Mesothelial cell of epicardium (in vitro differentiated cells): Measurements from ENCODE around the gene HPGDS. TPM values are rescaled to one million over a fixed set of nuclear protein-coding genes. Genes with fewer than 3 reads are reported as not detected.

Experiments
- DNase-seq, 2 experiments: peaks; one replicate each; pipeline ENCODE4 v3.0.0; 2021; ENCODE audit warnings: low spot score in 2 of 2; ENCODE audit not compliant: unreplicated experiment in 2 of 2
- H3K27ac Mint-ChIP-seq: 2 replicates; pipeline ENCODE4 v1.8.0; 2021; ENCODE audit warnings: mixed read lengths
- H3K27me3 Mint-ChIP-seq: 2 replicates; pipeline ENCODE4 v1.8.0; 2021; ENCODE audit warnings: low read depth, mixed read lengths
- H3K36me3 Mint-ChIP-seq: 2 replicates; pipeline ENCODE4 v1.8.0; 2021; ENCODE audit warnings: mixed read lengths
- H3K4me1 Mint-ChIP-seq: 2 replicates; pipeline ENCODE4 v1.8.0; 2021; ENCODE audit warnings: mixed read lengths
- H3K4me3 Mint-ChIP-seq: 2 replicates; pipeline ENCODE4 v1.8.0; 2021; ENCODE audit warnings: mild to moderate bottlenecking, moderate library complexity, mixed read lengths
- H3K9me3 Mint-ChIP-seq: 2 replicates; pipeline ENCODE4 v1.8.0; 2021; ENCODE audit warnings: mixed read lengths
- total RNA-seq: library from RNA; stranded (reverse); gene quantifications from 3 replicates; pipeline ENCODE4 v1.2.1, GENCODE V29; 2021
- TF ChIP-seq, protein P1 (sequence below): fragments of 200-600 bp; sonication (generic); IDR thresholded peaks from one replicate; pipeline ENCODE4 v1.5.0; 2021; ENCODE audit warnings: antibody characterized with exemption; ENCODE audit not compliant: unreplicated experiment

HPGDS gene
- total RNA-seq, 1 donor from 2014 or later: not detected

DNA sequence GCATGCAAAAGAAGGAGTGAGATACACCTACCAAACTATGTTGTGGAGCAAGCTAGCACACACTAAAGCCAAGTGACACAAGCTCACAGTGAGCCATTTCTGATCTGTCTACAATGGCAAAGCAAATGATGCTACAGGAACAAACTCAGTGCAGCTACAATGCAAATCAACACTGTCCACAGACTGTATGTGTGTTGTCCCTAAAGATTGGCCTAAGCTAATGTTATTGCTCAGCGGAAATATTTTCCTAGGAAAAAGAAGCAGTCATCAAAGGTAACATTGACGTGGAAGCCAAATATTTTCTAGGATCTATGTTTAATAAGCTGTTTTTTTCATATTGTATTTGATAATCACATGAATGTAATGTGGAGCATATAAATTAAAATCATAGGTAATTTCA is 34.7 kb upstream of the HPGDS start:
- no peak overlapping the region for H3K4me3 Mint-ChIP-seq
- TF ChIP-seq, protein P1, sequence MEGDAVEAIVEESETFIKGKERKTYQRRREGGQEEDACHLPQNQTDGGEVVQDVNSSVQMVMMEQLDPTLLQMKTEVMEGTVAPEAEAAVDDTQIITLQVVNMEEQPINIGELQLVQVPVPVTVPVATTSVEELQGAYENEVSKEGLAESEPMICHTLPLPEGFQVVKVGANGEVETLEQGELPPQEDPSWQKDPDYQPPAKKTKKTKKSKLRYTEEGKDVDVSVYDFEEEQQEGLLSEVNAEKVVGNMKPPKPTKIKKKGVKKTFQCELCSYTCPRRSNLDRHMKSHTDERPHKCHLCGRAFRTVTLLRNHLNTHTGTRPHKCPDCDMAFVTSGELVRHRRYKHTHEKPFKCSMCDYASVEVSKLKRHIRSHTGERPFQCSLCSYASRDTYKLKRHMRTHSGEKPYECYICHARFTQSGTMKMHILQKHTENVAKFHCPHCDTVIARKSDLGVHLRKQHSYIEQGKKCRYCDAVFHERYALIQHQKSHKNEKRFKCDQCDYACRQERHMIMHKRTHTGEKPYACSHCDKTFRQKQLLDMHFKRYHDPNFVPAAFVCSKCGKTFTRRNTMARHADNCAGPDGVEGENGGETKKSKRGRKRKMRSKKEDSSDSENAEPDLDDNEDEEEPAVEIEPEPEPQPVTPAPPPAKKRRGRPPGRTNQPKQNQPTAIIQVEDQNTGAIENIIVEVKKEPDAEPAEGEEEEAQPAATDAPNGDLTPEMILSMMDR: no peak
- H3K36me3 Mint-ChIP-seq: no peaks in the 10 kb centered on the region
- H3K9me3 Mint-ChIP-seq: no peaks in the 10 kb centered on the region
- DNase-seq: no peak
- peaks cover 4% of the 10 kb centered on the region for H3K4me1 Mint-ChIP-seq
- H3K27ac Mint-ChIP-seq: no peak overlapping the region
- peaks cover 1% of the 10 kb centered on the region for H3K27me3 Mint-ChIP-seq

- no peak overlapping the region for H3K4me3 Mint-ChIP-seq
- H3K9me3 Mint-ChIP-seq: no peaks in the 10 kb centered on the region
- peaks cover 4% of the 10 kb centered on the region for H3K4me1 Mint-ChIP-seq
- H3K27ac Mint-ChIP-seq: no peak overlapping the region
- TF ChIP-seq, protein P1: no peak
- no peak for DNase-seq
- peaks cover 1% of the 10 kb centered on the region for H3K27me3 Mint-ChIP-seq
- no peaks in the 10 kb centered on the region for H3K36me3 Mint-ChIP-seq
These were observed 32.7 kb upstream of the HPGDS start for GRCh38 chr4:94375364-94375763.

- Mint-ChIP-seq H3K4me3 (no peak overlapping the region), H3K4me1 (peaks cover 4% of the 10 kb centered on the region), H3K9me3 (no peaks in the 10 kb centered on the region), H3K27me3 (peaks cover 1% of the 10 kb centered on the region), H3K27ac (no peak overlapping the region), H3K36me3 (no peaks in the 10 kb centered on the region)
- TF ChIP-seq, protein P1: no peak
- DNase-seq: no peak
These were observed 31.1 kb upstream of the HPGDS start for GRCh38 chr4:94373752-94374151.

DNA sequence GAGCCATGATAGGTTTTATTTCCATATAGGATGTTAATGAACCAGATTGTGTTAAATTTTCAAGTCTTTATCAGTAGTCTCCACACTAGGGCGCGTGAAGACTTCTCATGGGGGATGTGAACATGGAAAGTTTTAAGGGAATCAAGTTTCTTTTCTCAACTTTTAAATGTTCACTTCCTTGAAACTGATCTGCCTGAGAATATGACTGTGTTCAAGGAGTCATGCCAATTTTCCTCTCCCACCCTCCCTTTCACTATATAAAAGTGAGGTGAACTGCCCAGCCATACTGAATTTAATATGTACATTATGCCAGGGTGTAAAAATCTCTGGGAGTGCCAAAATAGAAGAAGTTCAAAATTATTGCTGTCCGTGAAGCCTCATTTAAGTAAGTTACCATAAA is 30.4 kb upstream of the HPGDS start:
- Mint-ChIP-seq H3K4me1 (no peaks in the 10 kb centered on the region), H3K27me3 (peaks cover 1% of the 10 kb centered on the region), H3K27ac (no peak overlapping the region), H3K36me3 (no peaks in the 10 kb centered on the region), H3K9me3 (peaks cover 2% of the 10 kb centered on the region), H3K4me3 (no peak overlapping the region)
- TF ChIP-seq, protein P1: no peak
- no peak for DNase-seq

GRCh38 chr4:94372228-94372978 is 29.8 kb upstream of the HPGDS start:
- Mint-ChIP-seq H3K9me3 (peaks cover 4% of the 10 kb centered on the region), H3K36me3 (no peaks in the 10 kb centered on the region), H3K4me3 (no peak overlapping the region), H3K27me3 (peaks cover 1% of the 10 kb centered on the region), H3K4me1 (no peaks in the 10 kb centered on the region), H3K27ac (no peak overlapping the region)
- TF ChIP-seq, protein P1: no peak
- DNase-seq: no peak
